HEK293T (cell line): ENCODE measurements around the gene EXOSC9.

Experiments
- CTCF ChIA-PET: fragments of 350-600 bp; formaldehyde crosslinking; extraction: SDS; loops from one replicate; lab custom pipeline; 2021; ENCODE audit warnings: antibody characterized with exemption, inconsistent platforms; lab: Yijun Ruan, JAX
- POLR2A ChIA-PET: fragments of 350-600 bp; formaldehyde crosslinking; extraction: SDS; loops from one replicate; lab custom pipeline; 2020; ENCODE audit warnings: antibody characterized with exemption, inconsistent platforms; lab: Yijun Ruan, JAX
- DNase-seq: peaks from one replicate; pipeline ENCODE4 v3.0.0; 2012; ENCODE audit warnings: mixed read lengths; ENCODE audit errors: extremely low spot score
- ARNT ChIP-seq: fragments of 450-650 bp; IDR thresholded peaks from 2 replicates; pipeline ENCODE4 v1.6.1; 2017; ENCODE audit warnings: mild to moderate bottlenecking
- BHLHE40 ChIP-seq: fragments of 450-650 bp; IDR thresholded peaks from 2 replicates; pipeline ENCODE4 v1.6.1; 2016; ENCODE audit warnings: mild to moderate bottlenecking, moderate library complexity, borderline replicate concordance
- CTBP1 ChIP-seq: fragments of 450-650 bp; IDR thresholded peaks from 2 replicates; pipeline ENCODE4 v1.6.1; 2016; ENCODE audit warnings: borderline replicate concordance
- ELF4 ChIP-seq: fragments of 450-650 bp; IDR thresholded peaks from 2 replicates; pipeline ENCODE4 v1.6.1; 2017; ENCODE audit warnings: antibody characterized with exemption
- FOXA1 ChIP-seq: fragments of 450-650 bp; IDR thresholded peaks from 2 replicates; pipeline ENCODE4 v1.6.1; 2016; ENCODE audit warnings: mild to moderate bottlenecking
- FOXK2 ChIP-seq: fragments of 450-650 bp; IDR thresholded peaks from 2 replicates; pipeline ENCODE4 v1.6.1; 2016; ENCODE audit warnings: mild to moderate bottlenecking
- FOXM1 ChIP-seq: fragments of 450-650 bp; IDR thresholded peaks from 2 replicates; pipeline ENCODE4 v1.6.1; 2017; ENCODE audit warnings: mild to moderate bottlenecking, borderline replicate concordance
- HDGF ChIP-seq: fragments of 450-650 bp; IDR thresholded peaks from 2 replicates; pipeline ENCODE4 v1.6.1; 2017; ENCODE audit warnings: antibody characterized with exemption, borderline replicate concordance
- L3MBTL2 ChIP-seq: fragments of 450-650 bp; conservative IDR thresholded peaks from 2 replicates; pipeline ENCODE4 v1.6.1; 2016; ENCODE audit warnings: mild to moderate bottlenecking
- LEF1 ChIP-seq: fragments of 450-650 bp; IDR thresholded peaks from 2 replicates; pipeline ENCODE4 v1.6.1; 2017; ENCODE audit warnings: mild to moderate bottlenecking, borderline replicate concordance
- NFRKB ChIP-seq: fragments of 450-650 bp; IDR thresholded peaks from 2 replicates; pipeline ENCODE4 v1.6.1; 2016; ENCODE audit warnings: mild to moderate bottlenecking, moderate library complexity
- PKNOX1 ChIP-seq: fragments of 450-650 bp; IDR thresholded peaks from 2 replicates; pipeline ENCODE4 v1.6.1; 2016
- SP1 ChIP-seq: fragments of 450-650 bp; IDR thresholded peaks from 2 replicates; pipeline ENCODE4 v1.6.1; 2017
- SUZ12 ChIP-seq: fragments of 450-650 bp; IDR thresholded peaks from 2 replicates; pipeline ENCODE4 v1.6.1; 2016; ENCODE audit warnings: mild to moderate bottlenecking
- TARDBP ChIP-seq: fragments of 450-650 bp; IDR thresholded peaks from 2 replicates; pipeline ENCODE4 v1.6.1; 2016
- ZNF384 ChIP-seq: fragments of 450-650 bp; IDR thresholded peaks from 2 replicates; pipeline ENCODE4 v1.6.1; 2016

EXOSC9 gene

GRCh38 chr4:121764702-121765367 lies 36.3 kb upstream of the EXOSC9 start, which contains the start of gene SMIM43:
TSS of gene SMIM43 (minus strand) at chr4:121765164. CDS start at chr4:121765105, 59 bp downstream.
- ChIA-PET POLR2A (interaction anchor here (1.2 to 2.2 kb wide), 2 partner anchors 37 to 68 kb away, joined by 3 to 8 read pairs; partner anchors contain the start of genes ANXA5 and EXOSC9), CTCF (interaction anchor here (0.9 kb wide), 1 partner anchor 32 kb away, joined by 3 read pairs; no protein-coding TSS in a partner anchor)
- peak; percentile 60 for DNase-seq
- TF ChIP-seq LEF1 (no peak), BHLHE40 (no peak), FOXM1 (no peak), ELF4 (no peak), FOXK2 (no peak), L3MBTL2 (0 out of 2 replicates have a peak, but pooled peaks have one; percentile 33)

- POLR2A ChIA-PET: interaction anchor here (2.2 kb wide), 1 partner anchor 36 kb away, joined by 8 read pairs; the partner anchor contains the start of gene EXOSC9
- CTCF ChIA-PET: interaction anchor here (0.9 kb wide), 1 partner anchor 33 kb away, joined by 3 read pairs; no protein-coding TSS in a partner anchor
- DNase-seq: no peak
- no peak for TF ChIP-seq TARDBP
- TF ChIP-seq LEF1: no peak
- TF ChIP-seq FOXA1: no peak
- TF ChIP-seq CTBP1: no peak
- no peak for TF ChIP-seq PKNOX1
Observed at GRCh38 chr4:121765368-121765705, 35.8 kb upstream of the EXOSC9 start.

- no peak for DNase-seq
- CTCF ChIA-PET: no interaction called here
- POLR2A ChIA-PET: interaction anchor here (2.2 kb wide), 1 partner anchor 35 kb away, joined by 8 read pairs; the partner anchor contains the start of gene EXOSC9
- TF ChIP-seq SUZ12 (no peak), ELF4 (no peak), PKNOX1 (no peak), FOXA1 (no peak), ARNT (no peak), LEF1 (no peak), HDGF (no peak), BHLHE40 (no peak), L3MBTL2 (no peak), FOXK2 (no peak)
Observed at GRCh38 chr4:121765971-121766538, 35.1 kb upstream of the EXOSC9 start.

- CTCF ChIA-PET: no interaction called here
- TF ChIP-seq BHLHE40: no peak
- TF ChIP-seq PKNOX1: no peak
- TF ChIP-seq FOXA1: no peak
- no peak for TF ChIP-seq NFRKB
- no peak for TF ChIP-seq SP1
- TF ChIP-seq CTBP1: no peak
- TF ChIP-seq SUZ12: no peak
- TF ChIP-seq FOXK2: no peak
- TF ChIP-seq ZNF384: no peak
- no peak for TF ChIP-seq TARDBP
- POLR2A ChIA-PET: no interaction called here
Observed at GRCh38 chr4:121767166-121767565, 34.0 kb upstream of the EXOSC9 start.

GRCh38 chr4:121769341-121769740 lies 31.8 kb upstream of the EXOSC9 start:
- ChIA-PET CTCF (no interaction called here), POLR2A (interaction anchor here (1.1 kb wide), 1 partner anchor 32 kb away, joined by 3 read pairs; the partner anchor contains the start of gene EXOSC9)
- DNase-seq: no peak
- TF ChIP-seq FOXK2 (no peak), BHLHE40 (no peak), HDGF (no peak), FOXM1 (no peak), NFRKB (no peak), ELF4 (no peak), CTBP1 (no peak), FOXA1 (no peak), L3MBTL2 (no peak), SUZ12 (no peak)

More at GRCh38 chr4:121767166-121767565, 34.0 kb upstream of the EXOSC9 start:
- DNase-seq: no peak

GRCh38 chr4:121771869-121772268 lies 29.3 kb upstream of the EXOSC9 start:
- ChIA-PET POLR2A (no interaction called here), CTCF (no interaction called here)
- no peak for DNase-seq
- TF ChIP-seq ZNF384 (no peak), HDGF (no peak), PKNOX1 (no peak)
